ENCODE data around the gene IFNA2. TPM values are rescaled to one million over a fixed set of nuclear protein-coding genes. Genes with fewer than 3 reads are reported as not detected.

IFNA2 gene
- total and polyA plus RNA-seq, 4 donors, result not detected

DNA sequence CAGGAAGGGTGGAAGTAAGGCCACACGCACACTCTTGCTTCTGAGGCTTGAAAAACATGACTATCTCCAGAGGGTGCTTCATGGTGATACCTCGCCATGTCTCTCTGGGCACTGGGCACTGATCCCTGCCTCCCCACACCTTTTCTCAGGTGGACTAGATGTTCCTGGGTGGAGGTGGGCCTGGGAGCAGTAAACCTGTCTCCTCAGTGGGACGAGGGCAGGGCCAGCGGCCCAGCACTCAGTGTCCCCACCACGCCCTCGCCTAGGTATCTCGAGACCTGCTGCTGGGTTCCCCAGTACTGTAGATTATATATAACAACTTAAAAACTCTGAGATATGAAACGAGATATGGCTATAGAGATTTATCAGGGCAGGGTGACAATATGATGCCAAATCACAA is 22.9 kb downstream of the IFNA2 start:
- 88 to 95% methylated on average over 8 of the region's 8 CpGs for WGBS, 2 donors
- H3K27me3 ChIP-seq (ENCODE audit: control insufficient read depth in 3 of 3, insufficient read depth in 3 of 3, low read length in 2 of 3), result no peaks in the 10 kb centered on the region
- no peak overlapping the region for H3K9ac ChIP-seq (ENCODE audit: insufficient read depth in 1 of 2, low read length in 2 of 2)
- no peaks in the 10 kb centered on the region for H3K4me1 ChIP-seq (ENCODE audit: control insufficient read depth in 5 of 5, insufficient read depth in 5 of 5, low read length in 5 of 5)
- H3K27ac ChIP-seq (ENCODE audit: low read depth in 1 of 2, low read length in 1 of 2), result no peak overlapping the region
- H3K36me3 ChIP-seq (ENCODE audit: control insufficient read depth in 4 of 4, insufficient read depth in 4 of 4, low read length in 4 of 4), result no peaks in the 10 kb centered on the region
- DNase-seq (no peak), ATAC-seq (ENCODE audit: insufficient read depth, low FRiP score) (no peak)
- TF ChIP-seq, protein P1, sequence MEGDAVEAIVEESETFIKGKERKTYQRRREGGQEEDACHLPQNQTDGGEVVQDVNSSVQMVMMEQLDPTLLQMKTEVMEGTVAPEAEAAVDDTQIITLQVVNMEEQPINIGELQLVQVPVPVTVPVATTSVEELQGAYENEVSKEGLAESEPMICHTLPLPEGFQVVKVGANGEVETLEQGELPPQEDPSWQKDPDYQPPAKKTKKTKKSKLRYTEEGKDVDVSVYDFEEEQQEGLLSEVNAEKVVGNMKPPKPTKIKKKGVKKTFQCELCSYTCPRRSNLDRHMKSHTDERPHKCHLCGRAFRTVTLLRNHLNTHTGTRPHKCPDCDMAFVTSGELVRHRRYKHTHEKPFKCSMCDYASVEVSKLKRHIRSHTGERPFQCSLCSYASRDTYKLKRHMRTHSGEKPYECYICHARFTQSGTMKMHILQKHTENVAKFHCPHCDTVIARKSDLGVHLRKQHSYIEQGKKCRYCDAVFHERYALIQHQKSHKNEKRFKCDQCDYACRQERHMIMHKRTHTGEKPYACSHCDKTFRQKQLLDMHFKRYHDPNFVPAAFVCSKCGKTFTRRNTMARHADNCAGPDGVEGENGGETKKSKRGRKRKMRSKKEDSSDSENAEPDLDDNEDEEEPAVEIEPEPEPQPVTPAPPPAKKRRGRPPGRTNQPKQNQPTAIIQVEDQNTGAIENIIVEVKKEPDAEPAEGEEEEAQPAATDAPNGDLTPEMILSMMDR (IDR thresholded peaks at IDR 0.05; ENCODE audit: control extremely low read depth, extremely low read depth), result no peak
- no peak overlapping the region for H3K4me3 ChIP-seq
- no peaks in the 10 kb centered on the region for H3K9me3 ChIP-seq (ENCODE audit: control insufficient read depth in 4 of 4, insufficient read depth in 3 of 4, low read length in 3 of 4)

DNA sequence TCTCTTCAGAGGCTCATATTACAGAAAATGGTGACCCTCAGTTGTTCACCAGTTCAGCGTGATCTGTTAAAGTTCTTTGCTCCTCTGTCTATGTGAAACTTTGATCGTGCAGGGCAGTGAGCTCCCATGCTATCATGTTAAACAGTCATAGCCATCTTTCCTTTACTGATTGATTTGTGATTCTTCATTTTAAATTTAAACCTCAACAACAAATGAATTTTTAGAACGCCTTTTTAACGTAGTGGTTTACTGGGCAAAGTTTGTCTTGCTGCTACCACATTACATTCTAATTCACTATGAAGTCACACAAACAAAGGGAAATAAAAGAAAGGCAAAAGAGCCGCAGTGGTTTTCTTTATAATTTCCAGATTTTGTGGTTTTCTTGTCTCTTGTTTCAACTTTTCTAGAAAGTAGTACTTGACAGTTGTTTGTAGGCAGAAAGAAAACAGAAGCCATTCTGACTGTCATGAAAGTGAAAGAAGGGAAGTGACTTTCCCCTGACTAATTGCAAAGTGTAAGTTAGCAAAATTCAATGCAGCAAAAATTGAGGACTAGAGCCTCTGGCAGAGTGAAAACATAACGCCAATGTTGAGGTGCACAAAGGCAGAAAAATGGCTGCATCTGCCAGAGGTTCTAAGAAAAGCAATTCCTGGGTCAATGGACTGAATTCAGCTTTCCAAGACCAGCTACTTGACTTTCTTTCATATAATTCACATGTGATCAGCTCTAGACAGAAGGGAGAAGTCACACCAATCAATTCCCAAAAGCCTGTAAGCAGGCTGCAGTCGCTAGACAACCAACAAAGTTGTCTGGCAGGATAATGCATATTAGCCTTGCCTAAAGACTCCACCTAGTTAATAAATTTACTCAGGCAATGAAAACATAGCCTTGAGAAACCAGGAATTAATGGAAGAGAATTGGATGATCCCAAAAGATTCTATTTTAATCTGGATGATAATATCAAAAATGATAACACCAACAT is 27.4 kb downstream of the IFNA2 start:
- H3K9ac ChIP-seq (ENCODE audit: insufficient read depth in 1 of 2, low read length in 2 of 2), result no peak overlapping the region
- DNase-seq (no peak), ATAC-seq (ENCODE audit: insufficient read depth, low FRiP score) (no peak)
- no peak overlapping the region for H3K4me3 ChIP-seq
- H3K9me3 ChIP-seq (ENCODE audit: control insufficient read depth in 4 of 4, insufficient read depth in 3 of 4, low read length in 3 of 4), result no peaks in the 10 kb centered on the region
- TF ChIP-seq, protein P1 (IDR thresholded peaks at IDR 0.05; ENCODE audit: control extremely low read depth, extremely low read depth), result no peak
- H3K27ac ChIP-seq (ENCODE audit: low read depth in 1 of 2, low read length in 1 of 2), result no peak overlapping the region
- no peaks in the 10 kb centered on the region for H3K36me3 ChIP-seq (ENCODE audit: control insufficient read depth in 4 of 4, insufficient read depth in 4 of 4, low read length in 4 of 4)
- no peaks in the 10 kb centered on the region for H3K27me3 ChIP-seq (ENCODE audit: control insufficient read depth in 3 of 3, insufficient read depth in 3 of 3, low read length in 2 of 3)
- WGBS, 2 donors, result 62 to 69% methylated on average over 7 of the region's 7 CpGs
- no peaks in the 10 kb centered on the region for H3K4me1 ChIP-seq (ENCODE audit: control insufficient read depth in 5 of 5, insufficient read depth in 5 of 5, low read length in 5 of 5)

DNA sequence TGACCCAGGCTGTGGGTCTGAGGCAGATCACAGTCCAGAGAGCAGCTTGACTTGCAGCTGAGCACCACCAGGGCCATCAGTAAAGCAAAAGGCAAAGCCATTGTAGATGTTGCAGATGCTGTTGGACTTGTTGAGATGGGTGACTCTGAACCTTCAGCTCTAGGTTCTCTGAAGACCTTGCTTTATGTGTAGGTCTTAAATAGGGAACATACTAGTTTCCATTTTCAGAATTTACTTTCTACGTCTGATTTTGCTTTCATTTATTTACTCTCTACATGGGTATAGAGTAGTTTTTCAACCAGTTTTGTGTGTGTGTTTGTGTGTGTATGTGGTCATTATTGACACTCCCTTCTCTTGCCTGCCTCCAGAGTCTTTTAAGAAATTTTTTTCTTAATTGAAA is 34.4 kb downstream of the IFNA2 start, which contains the start of gene IFNA6:
Gene IFNA6 (minus strand): TSS at position 101 of the 400 bp plus-strand sequence. CDS start 0 bp downstream, at position 101.
- Histone ChIP-seq H3K9me3 (ENCODE audit: control insufficient read depth in 4 of 4, insufficient read depth in 3 of 4, low read length in 3 of 4) (no peaks in the 10 kb centered on the region), H3K4me1 (ENCODE audit: control insufficient read depth in 5 of 5, insufficient read depth in 5 of 5, low read length in 5 of 5) (no peaks in the 10 kb centered on the region), H3K27ac (ENCODE audit: low read depth in 1 of 2, low read length in 1 of 2) (no peak within 1 kb of the TSS), H3K36me3 (ENCODE audit: control insufficient read depth in 4 of 4, insufficient read depth in 4 of 4, low read length in 4 of 4) (no peaks in the 10 kb centered on the region), H3K9ac (ENCODE audit: insufficient read depth in 1 of 2, low read length in 2 of 2) (no peak within 1 kb of the TSS), H3K4me3 (no peak within 1 kb of the TSS), H3K27me3 (ENCODE audit: control insufficient read depth in 3 of 3, insufficient read depth in 3 of 3, low read length in 2 of 3) (no peaks in the 10 kb centered on the region)
- TF ChIP-seq, protein P1 (IDR thresholded peaks at IDR 0.05; ENCODE audit: control extremely low read depth, extremely low read depth), result no peak
- WGBS, 2 donors, result 80 to 90% methylated on average over 1 of the region's 1 CpG
- ATAC-seq (ENCODE audit: insufficient read depth, low FRiP score) (no peak), DNase-seq (no peak)

All from lung (tissue), 12 donors.